HK-2 (cell line): Measurements from ENCODE around the gene KCNH4.

Experiments
- DNase-seq: peaks from one replicate; pipeline ENCODE4 v3.0.0-alpha.2; 2018; ENCODE audit not compliant: unreplicated experiment

KCNH4 gene

DNA sequence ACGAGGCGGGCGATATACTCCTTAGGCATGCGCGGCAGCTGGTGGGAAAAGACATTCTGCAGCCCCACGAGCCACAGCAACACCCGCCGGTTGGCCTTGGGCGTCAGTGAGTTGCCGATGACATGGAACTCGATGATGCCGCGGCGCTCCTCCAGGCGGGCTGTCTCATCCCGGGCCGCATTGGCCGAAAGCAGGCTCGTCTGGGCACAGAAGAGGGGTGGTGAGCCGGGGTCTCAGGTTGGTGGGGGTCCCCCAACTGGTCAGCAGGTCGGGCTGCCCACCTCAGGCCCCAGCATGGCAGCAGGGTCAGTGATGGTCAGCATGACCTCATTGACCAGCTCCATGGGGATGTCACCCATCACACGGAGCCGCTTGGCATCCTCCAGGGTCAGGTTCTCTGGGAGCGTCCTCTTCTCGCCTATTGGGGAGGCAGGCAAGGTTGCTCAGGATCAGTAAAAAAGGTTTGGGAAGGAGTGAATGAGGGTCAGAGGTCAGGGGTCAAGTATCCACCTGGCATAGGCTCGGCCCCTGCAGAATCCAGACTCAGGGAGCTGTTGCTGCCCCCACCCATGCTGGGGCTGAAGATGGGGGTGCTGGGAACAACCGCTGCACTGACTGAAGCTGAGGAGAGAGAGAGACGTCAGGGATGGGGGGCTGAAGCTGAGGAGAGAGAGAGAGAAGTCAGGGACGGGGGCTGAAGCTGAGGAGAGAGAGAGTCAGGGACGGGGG lies 63.4 kb downstream of the KCNH4 start:
- DNase-seq, result no peak

- peak; percentile 63 for DNase-seq
These were observed 64.1 kb downstream of the KCNH4 start for GRCh38 chr17:42116705-42117396.

GRCh38 chr17:42114118-42114517 lies 66.8 kb downstream of the KCNH4 start:
- DNase-seq, result no peak

DNA sequence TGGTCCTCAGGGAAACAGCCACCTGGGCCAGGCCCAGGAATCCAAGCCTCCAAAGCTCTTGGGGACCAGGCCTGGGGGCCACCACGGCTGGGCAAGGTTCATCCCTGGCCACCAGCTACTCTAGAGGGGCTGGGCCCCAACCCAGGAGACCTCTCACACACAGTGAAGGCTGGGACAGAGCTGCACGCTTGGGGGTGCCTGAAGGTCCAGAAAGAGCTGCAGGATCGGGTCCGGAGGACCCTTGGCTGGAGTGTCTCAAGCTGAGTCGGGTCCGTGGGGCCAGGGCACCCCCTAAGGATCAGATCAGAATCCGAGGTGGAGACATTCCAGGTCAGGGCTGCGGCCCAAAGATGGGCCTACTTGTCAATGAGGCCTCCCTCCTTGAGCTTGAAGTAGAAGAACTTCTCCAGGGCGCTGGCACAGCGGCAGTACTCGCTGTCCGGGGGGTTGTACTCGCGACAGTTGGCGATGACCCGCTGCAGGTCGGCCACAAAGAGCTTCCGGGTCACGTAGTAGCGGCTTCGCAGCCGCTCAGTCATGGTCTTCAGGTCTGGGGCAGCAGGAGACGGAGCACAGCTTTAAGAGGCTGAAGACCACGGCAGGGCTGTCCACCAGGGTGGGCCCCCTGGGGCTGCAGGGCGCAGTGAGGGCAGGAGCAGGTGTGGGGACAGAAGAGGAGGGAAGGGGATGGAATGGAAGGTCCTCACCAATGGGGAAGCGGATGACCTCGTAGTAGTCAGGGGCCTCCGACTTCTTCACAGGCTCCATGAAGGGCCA lies 67.5 kb downstream of the KCNH4 start:
- DNase-seq, result no peak

GRCh38 chr17:42112552-42113176 lies 68.3 kb downstream of the KCNH4 start, which contains the start of gene DHX58:
Gene DHX58 (minus strand): TSS chr17:42112714. CDS start chr17:42111892, 822 bp downstream.
- DNase-seq, result peak; percentile 72

GRCh38 chr17:42111871-42112551 lies 68.9 kb downstream of the KCNH4 start:
- no peak for DNase-seq

DNA sequence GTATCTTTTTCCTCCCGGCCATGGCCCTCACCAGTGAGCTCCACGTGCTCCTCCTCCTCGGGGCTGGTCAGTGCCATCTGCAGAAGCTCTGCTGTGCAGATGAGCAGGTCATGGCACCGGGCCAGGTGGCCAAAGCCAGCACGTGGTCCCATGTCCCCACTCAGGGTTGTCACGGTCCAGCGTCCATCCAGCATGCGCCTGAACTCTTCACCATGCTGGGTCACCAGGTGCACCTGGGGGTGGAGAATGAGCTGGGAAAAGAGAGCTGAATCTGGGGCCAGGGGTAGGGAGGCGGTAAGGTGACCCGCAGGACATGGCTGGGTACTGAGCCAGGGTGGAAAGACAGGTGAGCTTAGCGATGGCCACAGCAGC lies 69.7 kb downstream of the KCNH4 start:
- no peak for DNase-seq

DNA sequence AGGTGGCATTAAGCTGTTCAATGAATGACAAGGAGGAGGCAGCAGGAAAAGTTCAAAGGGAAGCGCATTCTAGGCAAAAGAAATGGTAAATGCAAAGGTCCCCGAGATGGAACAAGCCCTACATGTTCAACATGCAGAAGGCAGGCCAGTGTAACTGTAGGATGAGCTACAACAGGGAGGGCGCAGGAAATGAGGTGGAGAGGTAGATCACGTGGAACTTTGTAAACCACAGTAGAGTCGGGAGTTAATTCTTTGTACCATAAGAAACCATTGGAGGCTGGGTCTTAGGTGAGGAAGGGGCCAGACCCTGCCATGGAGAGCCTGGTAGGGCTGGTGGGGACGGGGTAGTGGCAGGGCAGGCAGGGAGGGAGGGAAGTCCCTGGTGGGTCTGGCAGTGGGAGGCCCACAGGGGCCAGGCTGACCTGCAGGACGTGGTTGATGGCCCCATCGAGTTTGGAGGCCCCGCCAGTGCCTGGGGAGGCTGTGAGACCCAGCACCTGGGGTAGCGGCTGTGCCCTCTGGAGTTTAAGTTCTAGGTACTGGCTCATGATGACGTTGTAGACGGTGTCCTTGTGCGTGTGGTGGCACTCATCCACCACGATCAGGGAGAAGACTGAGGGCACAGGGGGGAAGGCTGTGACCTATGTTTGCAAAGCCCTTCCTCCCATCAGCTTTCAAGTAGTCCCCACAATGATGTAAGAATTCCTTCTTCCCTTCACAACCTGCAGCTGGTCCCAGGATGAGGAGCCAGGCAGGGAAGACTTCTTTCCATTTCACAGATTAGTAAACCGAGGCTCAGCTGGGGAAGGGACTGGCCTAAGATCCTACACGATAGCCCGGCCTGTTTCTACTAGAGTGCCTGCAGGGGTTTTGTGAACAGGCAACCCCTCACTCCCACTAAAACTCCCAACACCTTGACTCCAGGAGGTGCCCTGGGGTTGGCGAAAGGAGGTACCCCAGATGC lies 70.4 kb downstream of the KCNH4 start:
- no peak for DNase-seq

DNA sequence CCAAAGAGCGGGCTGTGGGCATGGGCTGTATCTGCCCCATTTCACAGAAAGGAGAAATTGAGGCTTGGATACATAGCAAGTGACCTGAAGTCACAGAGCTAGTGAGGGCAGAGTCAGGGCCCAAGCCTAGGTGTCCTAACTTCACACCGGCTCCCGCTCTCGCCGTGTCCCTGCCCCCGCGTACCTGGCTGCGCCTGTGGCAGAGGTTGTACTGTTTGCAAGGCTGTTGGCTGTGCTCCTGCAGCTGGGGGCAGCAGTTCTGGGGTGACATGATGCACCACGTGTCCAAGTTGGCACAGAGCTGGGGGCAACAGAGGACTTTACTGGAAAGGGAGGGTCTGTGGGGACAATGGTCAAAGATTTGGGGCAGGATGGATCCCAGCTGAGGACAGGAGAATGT lies 71.9 kb downstream of the KCNH4 start:
- DNase-seq, result no peak

DNA sequence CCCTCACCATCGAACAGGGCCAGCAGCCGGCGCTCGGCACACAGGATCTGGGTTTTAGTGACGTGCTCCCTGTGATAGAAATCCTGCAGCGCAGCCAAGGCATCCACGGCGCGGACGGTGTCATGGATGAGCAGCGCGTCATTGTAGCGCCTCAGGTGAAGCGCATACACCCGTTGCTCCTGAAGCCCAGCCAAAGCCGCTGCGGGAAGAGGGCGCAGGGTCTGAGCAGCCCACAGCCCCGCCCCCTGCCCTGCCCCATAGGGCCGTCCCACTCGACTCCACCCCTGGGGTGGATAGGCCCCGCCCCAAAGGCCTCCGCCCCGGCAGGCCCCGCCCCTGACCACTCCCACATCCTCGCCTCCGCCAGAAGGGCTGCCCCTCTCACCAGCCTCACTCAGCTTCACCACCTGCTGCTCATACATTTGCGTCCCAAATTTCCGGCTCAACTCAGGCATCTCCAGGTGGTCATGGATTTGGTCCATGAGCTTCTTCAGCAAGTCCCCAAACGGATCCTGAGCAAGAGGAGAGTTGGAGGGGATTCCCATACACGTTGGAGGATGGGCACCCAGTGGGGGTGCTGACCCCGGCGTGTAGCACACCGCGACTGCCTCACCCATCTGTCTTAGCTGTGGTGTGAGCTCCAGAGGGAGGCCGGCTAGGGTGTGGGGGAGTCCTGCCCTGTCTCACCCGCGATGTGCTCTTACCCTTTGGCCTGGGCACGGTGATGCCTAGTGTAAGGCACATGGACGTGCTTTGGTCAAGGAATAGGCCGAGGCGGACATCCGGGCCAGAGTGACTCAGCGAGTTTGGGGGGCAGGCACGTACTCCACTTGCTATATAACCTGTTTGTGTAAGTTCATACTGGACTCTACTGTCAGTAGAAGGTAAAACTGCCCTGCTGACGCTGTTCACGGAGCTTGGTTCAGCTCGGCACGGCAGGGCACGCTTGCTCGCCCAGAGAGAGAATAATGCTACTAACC lies 73.1 kb downstream of the KCNH4 start:
- no peak for DNase-seq

GRCh38 chr17:42107124-42107523 lies 73.8 kb downstream of the KCNH4 start:
- no peak for DNase-seq
